Hepatocyte (in vitro differentiated cells): Measurements from ENCODE around the gene PRRG3.

Experiments used
- CTCF ChIP-seq: fragments of 200-600 bp; sonication (generic); IDR thresholded peaks from 2 replicates; pipeline ENCODE4 v1.5.1; 2016; ENCODE audit warnings: antibody characterized with exemption, mild to moderate bottlenecking; ENCODE audit not compliant: poor library complexity
- EZH2 ChIP-seq: fragments of 200-600 bp; sonication (generic); IDR thresholded peaks from 2 replicates; pipeline ENCODE4 v1.6.1; 2016; ENCODE audit warnings: antibody characterized with exemption, mild to moderate bottlenecking, borderline replicate concordance

GRCh38 chrX:151692825-151693224, 2.4 kb upstream of the PRRG3 start:
- no peak for TF ChIP-seq CTCF
- TF ChIP-seq EZH2 = no peak
